Neural progenitor cell (in vitro differentiated cells): ENCODE data around the gene WDR88. TPM values are rescaled to one million over a fixed set of nuclear protein-coding genes. Genes with fewer than 3 reads are reported as not detected.

Source experiments
- DNase-seq: peaks from one replicate; pipeline ENCODE4 v3.0.0-alpha.2; 2016; ENCODE audit warnings: low spot score
- H2AFZ ChIP-seq: fragments of 200-600 bp; sonication (generic); replicated peaks from 2 replicates; pipeline ENCODE4 v1.6.1; 2016; ENCODE audit warnings: antibody characterized with exemption
- H3F3A ChIP-seq: fragments of 200-600 bp; sonication (generic); 2 replicates; pipeline ENCODE4 v1.6.1; 2016; ENCODE audit warnings: antibody characterized with exemption, low read depth
- H3K27ac ChIP-seq: fragments of 200-600 bp; sonication (generic); 2 replicates; pipeline ENCODE4 v1.5.1; 2016; ENCODE audit warnings: mild to moderate bottlenecking
- H3K27me3 ChIP-seq: fragments of 200-600 bp; sonication (generic); 2 replicates; pipeline ENCODE4 v1.6.1; 2016; ENCODE audit warnings: mild to moderate bottlenecking, moderate library complexity
- H3K36me3 ChIP-seq: fragments of 200-600 bp; sonication (generic); 2 replicates; pipeline ENCODE4 v1.5.1; 2016
- H3K4me1 ChIP-seq: fragments of 200-600 bp; sonication (generic); 2 replicates; pipeline ENCODE4 v1.6.1; 2016; ENCODE audit warnings: mixed run types
- H3K4me2 ChIP-seq: fragments of 200-600 bp; sonication (generic); 2 replicates; pipeline ENCODE4 v1.6.1; 2016
- H3K4me3 ChIP-seq: fragments of 200-600 bp; sonication (generic); 2 replicates; pipeline ENCODE4 v1.5.1; 2016
- H3K79me2 ChIP-seq: fragments of 200-600 bp; sonication (generic); 2 replicates; pipeline ENCODE4 v1.6.1; 2016; ENCODE audit warnings: low read depth
- H3K9ac ChIP-seq: fragments of 200-600 bp; sonication (generic); 2 replicates; pipeline ENCODE4 v1.6.1; 2016
- H3K9me3 ChIP-seq: fragments of 200-600 bp; sonication (generic); 2 replicates; pipeline ENCODE4 v1.5.1; 2016; ENCODE audit warnings: low read depth
- H4K20me1 ChIP-seq: fragments of 200-600 bp; sonication (generic); 2 replicates; pipeline ENCODE4 v1.6.1; 2016; ENCODE audit warnings: low read depth
- H3K27ac Mint-ChIP-seq: 3 replicates; pipeline ENCODE4 v1.8.0; 2021; ENCODE audit warnings: mixed read lengths
- H3K27me3 Mint-ChIP-seq: 2 replicates; pipeline ENCODE4 v1.8.0; 2022; ENCODE audit warnings: low read depth, mild to moderate bottlenecking, inconsistent platforms, moderate library complexity, mixed read lengths; ENCODE audit not compliant: insufficient read depth
- H3K36me3 Mint-ChIP-seq: 3 replicates; pipeline ENCODE4 v1.8.0; 2021; ENCODE audit warnings: mixed read lengths
- H3K4me1 Mint-ChIP-seq: 3 replicates; pipeline ENCODE4 v1.8.0; 2021; ENCODE audit warnings: mixed read lengths
- H3K4me3 Mint-ChIP-seq: 3 replicates; pipeline ENCODE4 v1.8.0; 2021; ENCODE audit warnings: mild to moderate bottlenecking, moderate library complexity, mixed read lengths
- H3K9me3 Mint-ChIP-seq: 3 replicates; pipeline ENCODE4 v1.8.0; 2020; ENCODE audit warnings: mixed read lengths
- EZH2 ChIP-seq: fragments of 200-600 bp; sonication (generic); IDR thresholded peaks from 2 replicates; pipeline ENCODE4 v1.6.1; 2017; ENCODE audit warnings: antibody characterized with exemption, mild to moderate bottlenecking, moderate library complexity
- EZH2phosphoT487 ChIP-seq: fragments of 200-600 bp; sonication (generic); IDR thresholded peaks from 2 replicates; pipeline ENCODE4 v1.6.1; 2017; ENCODE audit warnings: antibody characterized with exemption
- total RNA-seq: library from RNA; depleted of rRNA; stranded (reverse); fragments of >200 nt; gene quantifications from 2 replicates; pipeline ENCODE4 v1.2.3, GENCODE V29; 2015; ENCODE audit warnings: low replicate concordance
- TF ChIP-seq, protein P1 (sequence below): fragments of 200-600 bp; sonication (generic); IDR thresholded peaks from 2 replicates; pipeline ENCODE4 v1.5.1; 2017; ENCODE audit warnings: antibody characterized with exemption, mild to moderate bottlenecking

The WDR88 gene
- total RNA-seq, 1 donor from 2014 or later, result not detected

DNA sequence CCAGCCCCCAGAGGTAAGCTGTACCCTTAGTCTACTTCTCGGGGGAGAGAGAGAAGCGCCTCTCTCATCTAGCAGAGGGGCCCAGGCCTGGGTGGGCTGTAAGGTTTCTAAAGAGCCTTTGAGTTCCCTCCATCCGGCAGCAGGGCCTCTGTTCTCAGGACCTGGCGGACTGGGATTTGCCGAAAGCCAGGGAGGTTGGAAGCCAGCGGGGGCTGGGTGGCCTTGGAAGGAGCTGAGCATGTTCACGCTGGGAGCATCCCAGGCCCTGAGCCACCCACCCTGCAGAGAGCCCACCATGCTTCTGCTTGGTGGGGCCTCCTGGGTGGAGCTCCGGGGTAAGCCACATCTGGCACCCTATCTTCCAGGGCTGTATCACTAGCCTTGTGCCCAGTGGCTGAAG is 86.0 kb downstream of the WDR88 start:
- peaks cover 9% of the 10 kb centered on the region for H3F3A ChIP-seq
- no peaks in the 10 kb centered on the region for H3K9me3 ChIP-seq
- Mint-ChIP-seq H3K27ac (no peak overlapping the region), H3K4me3 (no peak overlapping the region), H3K27me3 (peaks cover 14% of the 10 kb centered on the region), H3K36me3 (no peaks in the 10 kb centered on the region), H3K9me3 (no peaks in the 10 kb centered on the region), H3K4me1 (peaks cover 14% of the 10 kb centered on the region)
- H3K9ac ChIP-seq, result no peak overlapping the region
- peaks cover 5% of the 10 kb centered on the region for H3K27me3 ChIP-seq
- no peaks in the 10 kb centered on the region for H3K79me2 ChIP-seq
- H2AFZ ChIP-seq, result no peak overlapping the region
- H3K4me2 ChIP-seq, result peak overlapping the region; percentile 47
- peaks cover 11% of the 10 kb centered on the region for H3K4me1 ChIP-seq
- TF ChIP-seq EZH2phosphoT487 (no peak), EZH2 (no peak)
- TF ChIP-seq, protein P1, sequence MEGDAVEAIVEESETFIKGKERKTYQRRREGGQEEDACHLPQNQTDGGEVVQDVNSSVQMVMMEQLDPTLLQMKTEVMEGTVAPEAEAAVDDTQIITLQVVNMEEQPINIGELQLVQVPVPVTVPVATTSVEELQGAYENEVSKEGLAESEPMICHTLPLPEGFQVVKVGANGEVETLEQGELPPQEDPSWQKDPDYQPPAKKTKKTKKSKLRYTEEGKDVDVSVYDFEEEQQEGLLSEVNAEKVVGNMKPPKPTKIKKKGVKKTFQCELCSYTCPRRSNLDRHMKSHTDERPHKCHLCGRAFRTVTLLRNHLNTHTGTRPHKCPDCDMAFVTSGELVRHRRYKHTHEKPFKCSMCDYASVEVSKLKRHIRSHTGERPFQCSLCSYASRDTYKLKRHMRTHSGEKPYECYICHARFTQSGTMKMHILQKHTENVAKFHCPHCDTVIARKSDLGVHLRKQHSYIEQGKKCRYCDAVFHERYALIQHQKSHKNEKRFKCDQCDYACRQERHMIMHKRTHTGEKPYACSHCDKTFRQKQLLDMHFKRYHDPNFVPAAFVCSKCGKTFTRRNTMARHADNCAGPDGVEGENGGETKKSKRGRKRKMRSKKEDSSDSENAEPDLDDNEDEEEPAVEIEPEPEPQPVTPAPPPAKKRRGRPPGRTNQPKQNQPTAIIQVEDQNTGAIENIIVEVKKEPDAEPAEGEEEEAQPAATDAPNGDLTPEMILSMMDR, result no peak
- no peak overlapping the region for H3K4me3 ChIP-seq
- H4K20me1 ChIP-seq, result no peaks in the 10 kb centered on the region
- H3K27ac ChIP-seq, result no peak overlapping the region
- peak; percentile 36 for DNase-seq
- no peaks in the 10 kb centered on the region for H3K36me3 ChIP-seq

DNA sequence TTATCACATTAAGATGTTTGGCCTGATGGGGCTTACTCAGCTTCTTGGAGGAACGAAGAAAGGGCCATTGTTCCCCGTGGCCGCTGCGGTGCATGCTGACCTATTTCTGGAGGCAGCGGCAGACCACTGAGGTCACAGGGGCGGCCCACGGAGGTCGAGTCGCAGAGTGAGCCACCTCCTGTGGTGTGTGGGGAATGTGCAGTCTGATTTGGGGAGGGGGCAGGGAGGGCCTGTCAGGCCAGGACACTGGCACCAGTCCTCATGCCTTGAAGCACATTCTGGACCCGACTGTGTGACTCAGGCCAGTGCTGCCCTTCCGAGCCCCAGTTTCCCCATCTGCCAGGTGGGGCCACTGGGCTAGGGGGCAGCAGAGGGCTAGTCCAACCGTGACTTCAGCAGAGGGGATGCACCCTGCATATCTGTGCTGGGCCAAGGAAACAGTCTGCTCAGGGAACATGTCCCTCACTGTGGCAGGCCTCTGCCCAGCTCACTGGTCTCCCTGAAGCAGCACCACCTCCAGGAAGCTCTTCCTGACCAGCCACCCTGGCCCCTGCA is 87.4 kb downstream of the WDR88 start:
- Histone ChIP-seq H3F3A (peaks cover 8% of the 10 kb centered on the region), H3K9ac (no peak overlapping the region), H4K20me1 (no peaks in the 10 kb centered on the region), H3K36me3 (no peaks in the 10 kb centered on the region), H3K27me3 (peaks cover 19% of the 10 kb centered on the region), H3K4me3 (no peak overlapping the region), H3K4me2 (no peak overlapping the region), H3K79me2 (no peaks in the 10 kb centered on the region), H2AFZ (no peak overlapping the region), H3K4me1 (peaks cover 11% of the 10 kb centered on the region), H3K9me3 (no peaks in the 10 kb centered on the region), H3K27ac (no peak overlapping the region)
- Mint-ChIP-seq H3K4me1 (peaks cover 13% of the 10 kb centered on the region), H3K4me3 (no peak overlapping the region), H3K27ac (peak overlapping the region; percentile 93), H3K9me3 (no peaks in the 10 kb centered on the region), H3K27me3 (peaks cover 20% of the 10 kb centered on the region), H3K36me3 (no peaks in the 10 kb centered on the region)
- TF ChIP-seq EZH2 (no peak), EZH2phosphoT487 (no peak)
- TF ChIP-seq, protein P1, result peak; percentile 49
- DNase-seq, result peak; percentile 62

DNA sequence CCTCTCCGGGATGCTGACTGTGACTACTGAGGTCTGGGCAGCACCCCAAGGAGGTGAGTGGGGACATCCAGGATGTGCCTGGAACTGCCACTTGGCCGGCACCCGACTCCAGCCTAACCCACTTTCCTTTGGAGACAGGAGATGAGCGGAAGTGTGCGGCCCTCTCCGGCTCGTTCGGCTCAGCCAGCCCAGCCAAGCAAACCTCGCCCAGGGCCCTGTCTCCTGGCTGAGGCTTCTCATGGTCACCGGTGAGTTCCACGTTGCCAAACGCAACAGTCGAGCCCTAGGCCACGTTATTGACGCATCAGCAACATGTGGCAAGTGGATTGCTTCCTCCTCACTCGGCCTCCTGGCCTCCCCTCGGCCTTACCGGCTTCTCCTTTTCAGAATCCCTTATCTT is 88.2 kb downstream of the WDR88 start:
- H3K27ac Mint-ChIP-seq, result no peak overlapping the region
- Histone ChIP-seq H3K9ac (no peak overlapping the region), H2AFZ (no peak overlapping the region), H3K27ac (no peak overlapping the region), H3K79me2 (no peaks in the 10 kb centered on the region), H3K9me3 (no peaks in the 10 kb centered on the region), H3K4me3 (no peak overlapping the region), H4K20me1 (no peaks in the 10 kb centered on the region), H3K27me3 (peaks cover 27% of the 10 kb centered on the region), H3K36me3 (no peaks in the 10 kb centered on the region), H3F3A (peaks cover 3% of the 10 kb centered on the region), H3K4me1 (peaks cover 11% of the 10 kb centered on the region), H3K4me2 (no peak overlapping the region)
- H3K4me3 Mint-ChIP-seq, result no peak overlapping the region
- no peak for DNase-seq
- peaks cover 2% of the 10 kb centered on the region for H3K36me3 Mint-ChIP-seq
- H3K27me3 Mint-ChIP-seq, result peaks cover 24% of the 10 kb centered on the region
- H3K9me3 Mint-ChIP-seq, result no peaks in the 10 kb centered on the region
- peaks cover 11% of the 10 kb centered on the region for H3K4me1 Mint-ChIP-seq
- TF ChIP-seq EZH2 (no peak), EZH2phosphoT487 (no peak)
- TF ChIP-seq, protein P1, result no peak
